Endodermal cell (in vitro differentiated cells): ENCODE data around the gene TOR1A. TPM values are rescaled to one million over a fixed set of nuclear protein-coding genes. Genes with fewer than 3 reads are reported as not detected.

Experiments
- DNase-seq: peaks from one replicate; pipeline ENCODE4 v3.0.0-alpha.2; 2017
- H3K27ac ChIP-seq: 2 replicates; pipeline ENCODE4 v1.5.1; 2013; ENCODE audit warnings: mild to moderate bottlenecking, low read depth, low read length, moderate library complexity
- H3K27me3 ChIP-seq: 2 replicates; pipeline ENCODE4 v1.6.1; 2013; ENCODE audit warnings: mild to moderate bottlenecking, low read length, moderate library complexity; ENCODE audit not compliant: insufficient read depth, control insufficient read depth, poor library complexity, severe bottlenecking
- H3K36me3 ChIP-seq: 2 replicates; pipeline ENCODE4 v1.7.0; 2013; ENCODE audit warnings: mild to moderate bottlenecking, low read length, moderate library complexity; ENCODE audit not compliant: control insufficient read depth, insufficient read depth
- H3K4me1 ChIP-seq: one replicate; pipeline ENCODE4 v1.7.0; 2013; ENCODE audit warnings: low read length; ENCODE audit not compliant: control insufficient read depth, insufficient read depth
- H3K4me3 ChIP-seq: 2 replicates; pipeline ENCODE4 v1.5.1; 2013; ENCODE audit warnings: mild to moderate bottlenecking, low read length, moderate library complexity
- H3K9ac ChIP-seq: 2 replicates; pipeline ENCODE4 v1.6.1; 2013; ENCODE audit warnings: mild to moderate bottlenecking, low read length, moderate library complexity; ENCODE audit not compliant: poor library complexity, severe bottlenecking; ENCODE audit errors: extremely low read depth
- H3K9me3 ChIP-seq: 2 replicates; pipeline ENCODE4 v1.6.1; 2013; ENCODE audit warnings: mild to moderate bottlenecking, low read length, moderate library complexity; ENCODE audit not compliant: control insufficient read depth
- H3K27ac Mint-ChIP-seq: 2 replicates; pipeline ENCODE4 v1.8.0; 2020; ENCODE audit warnings: mixed read lengths
- H3K27me3 Mint-ChIP-seq: 2 replicates; pipeline ENCODE4 v1.8.0; 2021; ENCODE audit warnings: mild to moderate bottlenecking, mixed read lengths; ENCODE audit not compliant: insufficient read depth
- H3K36me3 Mint-ChIP-seq: 2 replicates; pipeline ENCODE4 v1.8.0; 2020; ENCODE audit warnings: low read depth, mixed read lengths
- H3K4me1 Mint-ChIP-seq: 2 replicates; pipeline ENCODE4 v1.8.0; 2020; ENCODE audit warnings: mixed read lengths
- H3K4me3 Mint-ChIP-seq: 2 replicates; pipeline ENCODE4 v1.8.0; 2020; ENCODE audit warnings: mild to moderate bottlenecking, moderate library complexity, mixed read lengths
- H3K9me3 Mint-ChIP-seq: 2 replicates; pipeline ENCODE4 v1.8.0; 2020; ENCODE audit warnings: mild to moderate bottlenecking, mixed read lengths
- WGBS, 2 experiments: methylation state at CpG; one replicate each; pipeline versions ENCODE4 v1.1.5 to v1.1.7; 2013; ENCODE audit warnings: missing lambda C conversion rate in 2 of 2, mixed read lengths in 1 of 2; ENCODE audit not compliant: insufficient coverage in 1 of 2, insufficient read length in 1 of 2; 5-methylcytosine and 5-hydroxymethylcytosine counted together
- total RNA-seq, 2 donors: library from RNA; stranded (reverse); fragmentation: NEBNext Ultra II Directional in 1 of 2; extraction: Animal tissue kit (Norgen Biotek cat#: 25700) in 1 of 2; gene quantifications; 2 replicates in 1 of 2; 3 replicates in 1 of 2; pipeline ENCODE4 v1.2.1, GENCODE V29; 2021
- TF ChIP-seq, protein P1 (sequence below): fragments of 200-600 bp; sonication (generic); conservative IDR thresholded peaks from 2 replicates; pipeline ENCODE4 v1.5.0; 2021; ENCODE audit warnings: antibody characterized with exemption, mild to moderate bottlenecking

The TOR1A gene
- total RNA-seq, 2 donors from 2014 or later = 48.4 to 49.9 TPM

DNA sequence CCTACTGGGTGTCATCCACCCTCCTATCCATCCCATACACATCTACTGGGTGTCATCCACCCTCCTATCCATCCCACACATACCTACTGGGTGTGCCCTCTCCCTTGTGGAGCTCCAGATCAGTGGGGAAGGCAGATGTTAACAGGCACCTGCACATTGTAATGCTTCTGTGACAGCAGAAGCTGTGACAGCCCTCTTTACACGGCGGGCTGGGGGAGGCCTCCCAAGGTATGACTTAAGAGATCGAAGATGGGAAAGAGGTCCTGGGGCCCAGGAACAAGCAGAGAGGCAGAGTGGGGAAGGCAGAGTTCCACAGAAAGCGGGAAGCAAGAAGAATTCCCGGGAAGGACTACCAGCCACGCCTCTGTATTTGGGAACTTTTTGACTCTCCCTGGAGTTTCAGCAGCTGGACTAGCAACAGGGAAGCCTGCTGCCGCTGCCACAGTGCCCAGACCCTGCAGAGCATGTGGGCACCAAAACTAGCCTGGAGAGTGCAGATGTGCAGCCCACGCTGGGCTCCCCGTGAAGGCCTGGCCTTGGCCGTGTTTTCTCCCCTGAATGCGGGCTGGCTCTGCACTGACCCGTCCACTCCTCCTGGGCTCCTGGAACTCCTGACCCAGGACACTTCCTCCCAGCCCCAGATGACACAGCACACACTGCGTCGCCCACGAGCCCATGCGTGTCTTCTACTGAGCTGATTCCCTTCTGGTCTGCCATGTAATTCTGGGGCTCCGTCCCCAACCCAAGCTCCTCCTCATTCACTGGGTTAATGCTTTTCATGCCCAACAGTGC is 9.3 kb downstream of the TOR1A start:
- Mint-ChIP-seq H3K4me1 (no peaks in the 10 kb centered on the region), H3K36me3 (peaks cover 75% of the 10 kb centered on the region), H3K27ac (no peak overlapping the region), H3K4me3 (no peak overlapping the region), H3K27me3 (peaks cover 2% of the 10 kb centered on the region), H3K9me3 (no peaks in the 10 kb centered on the region)
- Histone ChIP-seq H3K9ac (no peak overlapping the region), H3K4me1 (no peaks in the 10 kb centered on the region), H3K27me3 (no peaks in the 10 kb centered on the region), H3K4me3 (no peak overlapping the region), H3K9me3 (no peaks in the 10 kb centered on the region), H3K27ac (no peak overlapping the region), H3K36me3 (peaks cover 60% of the 10 kb centered on the region)
- 92 to 93% methylated on average over 12 to 17 of the region's 17 CpGs for WGBS, 2 experiments
- TF ChIP-seq, protein P1, sequence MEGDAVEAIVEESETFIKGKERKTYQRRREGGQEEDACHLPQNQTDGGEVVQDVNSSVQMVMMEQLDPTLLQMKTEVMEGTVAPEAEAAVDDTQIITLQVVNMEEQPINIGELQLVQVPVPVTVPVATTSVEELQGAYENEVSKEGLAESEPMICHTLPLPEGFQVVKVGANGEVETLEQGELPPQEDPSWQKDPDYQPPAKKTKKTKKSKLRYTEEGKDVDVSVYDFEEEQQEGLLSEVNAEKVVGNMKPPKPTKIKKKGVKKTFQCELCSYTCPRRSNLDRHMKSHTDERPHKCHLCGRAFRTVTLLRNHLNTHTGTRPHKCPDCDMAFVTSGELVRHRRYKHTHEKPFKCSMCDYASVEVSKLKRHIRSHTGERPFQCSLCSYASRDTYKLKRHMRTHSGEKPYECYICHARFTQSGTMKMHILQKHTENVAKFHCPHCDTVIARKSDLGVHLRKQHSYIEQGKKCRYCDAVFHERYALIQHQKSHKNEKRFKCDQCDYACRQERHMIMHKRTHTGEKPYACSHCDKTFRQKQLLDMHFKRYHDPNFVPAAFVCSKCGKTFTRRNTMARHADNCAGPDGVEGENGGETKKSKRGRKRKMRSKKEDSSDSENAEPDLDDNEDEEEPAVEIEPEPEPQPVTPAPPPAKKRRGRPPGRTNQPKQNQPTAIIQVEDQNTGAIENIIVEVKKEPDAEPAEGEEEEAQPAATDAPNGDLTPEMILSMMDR = no peak
- no peak for DNase-seq

DNA sequence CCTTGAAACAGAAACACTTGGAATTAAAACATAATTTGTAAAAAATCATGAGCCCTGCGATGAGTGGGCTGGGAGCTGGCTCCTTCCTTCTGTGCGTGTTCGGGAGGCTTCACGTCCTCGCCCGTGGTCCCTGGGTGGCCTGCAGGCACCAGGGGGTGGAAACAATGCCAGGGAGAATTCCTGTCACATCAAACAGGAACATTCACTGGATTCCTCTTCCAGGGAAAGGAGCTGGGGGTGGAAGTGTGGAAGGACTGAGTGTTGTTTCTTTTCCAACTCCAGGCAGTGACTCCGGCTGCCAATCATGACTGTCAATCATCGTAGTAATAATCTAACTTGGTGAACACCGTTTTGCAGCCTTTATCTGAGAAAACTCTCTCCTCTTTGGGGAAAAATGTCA is 10.3 kb downstream of the TOR1A start:
- Mint-ChIP-seq H3K27ac (no peak overlapping the region), H3K9me3 (no peaks in the 10 kb centered on the region), H3K36me3 (peaks cover 75% of the 10 kb centered on the region)

DNA sequence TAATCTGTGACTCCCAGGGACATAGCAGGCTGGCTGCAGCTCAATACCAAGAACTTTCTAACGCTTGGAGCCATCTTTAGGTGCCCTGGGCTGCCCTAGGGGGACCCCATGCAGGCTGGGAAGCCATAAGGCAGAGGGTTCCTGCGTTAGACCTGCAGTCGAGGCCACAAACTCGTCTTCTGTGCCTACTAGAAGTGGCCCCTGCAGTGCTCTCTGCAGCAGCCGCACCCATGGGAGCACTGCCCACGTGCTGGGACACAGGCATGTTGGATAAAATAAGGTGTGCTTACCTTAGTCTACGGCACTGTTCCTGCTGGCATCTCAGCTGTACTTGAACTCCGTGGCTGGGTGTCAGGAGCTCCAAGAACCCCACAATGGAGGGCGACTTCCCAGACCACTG is 11.6 kb downstream of the TOR1A start:
- Mint-ChIP-seq H3K27ac (no peak overlapping the region), H3K27me3 (peaks cover 2% of the 10 kb centered on the region), H3K4me3 (no peak overlapping the region)

More for the DNA sequence above, 10.3 kb downstream of the TOR1A start:
- Histone ChIP-seq H3K27ac (no peak overlapping the region), H3K4me3 (no peak overlapping the region), H3K36me3 (peaks cover 63% of the 10 kb centered on the region), H3K9ac (no peak overlapping the region), H3K27me3 (no peaks in the 10 kb centered on the region), H3K9me3 (no peaks in the 10 kb centered on the region), H3K4me1 (no peaks in the 10 kb centered on the region)
- Mint-ChIP-seq H3K4me3 (no peak overlapping the region), H3K27me3 (peaks cover 2% of the 10 kb centered on the region), H3K4me1 (no peaks in the 10 kb centered on the region)
- TF ChIP-seq, protein P1 = no peak
- WGBS, 2 experiments = 91 to 92% methylated on average over 4 to 9 of the region's 9 CpGs
- no peak for DNase-seq

More for the DNA sequence above, 11.6 kb downstream of the TOR1A start:
- 92 to 99% methylated on average over 8 to 9 of the region's 9 CpGs for WGBS, 2 experiments
- DNase-seq = no peak
- no peaks in the 10 kb centered on the region for H3K27me3 ChIP-seq
- H3K9ac ChIP-seq = no peak overlapping the region
- Mint-ChIP-seq H3K4me1 (no peaks in the 10 kb centered on the region), H3K36me3 (peaks cover 67% of the 10 kb centered on the region), H3K9me3 (no peaks in the 10 kb centered on the region)
- H3K36me3 ChIP-seq = peaks cover 52% of the 10 kb centered on the region
- no peaks in the 10 kb centered on the region for H3K9me3 ChIP-seq
- TF ChIP-seq, protein P1 = no peak
- H3K4me3 ChIP-seq = no peak overlapping the region
- H3K4me1 ChIP-seq = no peaks in the 10 kb centered on the region
- no peak overlapping the region for H3K27ac ChIP-seq
